ENCODE results near the gene TTC39C.

- TF ChIP-seq POLR2A (IDR thresholded peaks at IDR 0.05) = no peak
- no peak for TF ChIP-seq CTCF (IDR thresholded peaks at IDR 0.05)
These were observed 56.5 kb downstream of the TTC39C start for GRCh38 chr18:24071029-24071428.

All from esophagus squamous epithelium (tissue), 4 donors.